Inferior parietal cortex (tissue), 1 donor: ENCODE results near the gene GPX1.
"Not testable (repeated sequence)": the region's sequence is repeated elsewhere in the genome, so short reads cannot be mapped to it uniquely, and the experiment has no call there.

Experiments
- DNase-seq: peaks from one replicate; pipeline ENCODE4 v3.0.0-alpha.2; 2016; ENCODE audit errors: extremely low spot score

The GPX1 gene

GRCh38 chr3:49357443-49358216 is 523 bp downstream of the GPX1 start:
- DNase-seq, result not testable (repeated sequence)

GRCh38 chr3:49357095-49357442 is 1.1 kb downstream of the GPX1 start:
- DNase-seq, result not testable (repeated sequence)

DNA sequence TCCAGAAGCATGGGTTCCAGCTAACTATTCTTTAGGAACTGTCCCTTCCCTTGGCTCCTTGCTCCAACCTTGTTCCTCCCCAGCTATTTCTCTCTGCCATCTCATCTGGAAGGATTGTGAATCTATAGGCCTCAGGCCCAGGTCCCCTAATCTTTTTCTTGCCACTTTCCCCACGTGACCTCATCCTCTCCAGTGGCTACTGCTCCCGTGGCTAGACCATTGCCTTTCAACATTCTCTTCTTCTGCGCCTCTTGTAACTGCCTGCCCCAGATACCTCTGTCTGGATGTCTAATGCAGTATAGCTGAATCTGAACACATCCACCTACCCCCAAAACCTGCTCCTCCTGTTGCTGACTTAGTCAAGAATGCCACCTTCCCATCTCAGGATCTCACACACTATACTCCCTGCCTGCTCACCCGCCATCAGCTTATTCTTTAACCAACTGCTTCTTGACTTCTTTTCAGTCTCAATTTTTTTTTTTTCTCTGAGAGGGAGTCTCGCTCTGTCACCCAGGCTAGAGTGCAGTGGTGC is 5.2 kb downstream of the GPX1 start:
- DNase-seq, result no peak

GRCh38 chr3:49352281-49352680 is 5.9 kb downstream of the GPX1 start:
- DNase-seq, result no peak

DNA sequence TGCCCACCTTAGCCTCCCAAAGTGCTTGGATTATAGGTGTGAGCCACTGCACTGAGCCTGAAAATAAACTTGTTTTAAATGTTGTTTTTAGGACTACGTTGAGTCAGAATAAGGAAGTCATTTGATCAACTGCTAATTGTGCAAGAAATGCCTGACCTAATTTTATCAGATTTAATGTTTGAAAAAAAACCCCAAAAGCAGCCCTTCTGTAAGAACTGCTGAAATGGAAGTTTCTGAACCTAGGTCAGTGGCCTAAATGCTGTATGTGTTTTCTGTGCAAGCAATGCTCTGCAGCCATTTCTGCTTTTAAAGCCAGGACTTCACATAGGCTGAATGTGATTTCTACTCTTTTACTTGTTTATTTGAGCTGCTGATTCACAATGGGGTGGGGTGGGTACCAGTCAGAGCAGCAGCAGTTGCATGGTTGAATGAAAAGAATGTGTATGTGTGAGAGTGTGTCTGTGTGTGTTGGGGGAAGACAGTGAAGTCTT is 6.6 kb downstream of the GPX1 start:
- DNase-seq, result no peak

DNA sequence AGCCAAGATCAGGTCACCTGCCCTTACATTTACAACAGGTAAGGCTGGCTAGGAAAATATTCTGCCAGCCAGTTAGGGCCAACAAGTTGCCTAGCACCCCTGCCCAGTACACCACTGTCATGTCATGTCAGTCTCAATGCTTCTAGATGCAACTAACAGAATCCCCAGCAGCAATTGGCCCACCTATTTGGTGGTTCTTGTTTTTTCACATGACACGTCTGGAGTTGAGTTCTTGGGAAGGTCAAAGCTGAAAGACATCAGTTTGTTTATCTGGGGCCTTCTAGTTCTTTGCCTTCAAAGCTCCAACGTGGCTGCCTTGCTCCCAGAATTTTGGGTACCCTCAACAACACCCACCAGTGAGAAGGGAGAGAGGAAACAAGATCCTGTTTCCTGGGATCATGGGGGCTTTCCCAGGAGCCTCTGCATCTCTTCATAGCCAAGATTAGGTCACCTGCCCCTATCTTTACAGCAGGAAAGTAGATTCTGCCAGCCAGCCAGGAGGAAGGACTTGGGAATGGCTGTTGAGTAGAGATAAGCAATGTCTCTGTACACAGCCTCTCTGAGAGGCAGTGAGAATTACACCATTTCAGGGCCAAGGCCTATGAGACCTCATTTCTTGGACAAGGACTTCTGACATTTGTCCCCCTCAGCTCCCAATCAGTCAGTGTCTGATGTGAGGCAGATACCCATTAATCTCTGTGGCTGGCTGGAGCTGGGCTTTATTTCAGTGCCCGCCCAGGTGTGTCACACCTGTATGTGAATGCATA is 8.6 kb downstream of the GPX1 start:
- no peak for DNase-seq

GRCh38 chr3:49348361-49348760 is 9.8 kb downstream of the GPX1 start:
- not testable (repeated sequence) for DNase-seq

- DNase-seq, result no peak
Measured at GRCh38 chr3:49346797-49347251, 11.3 kb downstream of the GPX1 start.

DNA sequence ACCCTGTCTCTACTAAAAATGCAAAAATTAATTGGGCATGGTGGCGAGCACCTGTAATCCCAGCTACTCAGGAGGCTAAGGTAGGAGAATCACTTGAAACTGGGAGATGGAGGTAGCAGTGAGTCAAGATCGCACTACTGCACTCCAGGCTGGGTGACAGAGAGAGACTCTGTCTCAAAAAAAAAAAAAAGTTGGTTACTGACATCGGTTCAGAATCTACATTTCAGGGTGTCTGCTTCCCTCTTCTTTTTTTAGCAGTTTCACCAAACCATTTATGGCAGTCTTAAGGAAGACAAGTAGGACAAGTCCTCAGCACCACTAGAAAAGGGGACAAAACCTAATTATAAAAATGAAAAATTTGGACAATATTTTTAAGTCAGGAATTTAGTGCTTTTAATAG is 15.0 kb downstream of the GPX1 start:
- no peak for DNase-seq

GRCh38 chr3:49341996-49342395 is 16.2 kb downstream of the GPX1 start:
- no peak for DNase-seq

- DNase-seq, result peak; percentile 76
Measured at GRCh38 chr3:49339941-49340800, 18.0 kb downstream of the GPX1 start, which contains the start of gene USP4. Gene USP4, minus strand, starts transcription at chr3:49340053. Its CDS starts 29 bp downstream, at chr3:49340024.

GRCh38 chr3:49339581-49339940 is 18.6 kb downstream of the GPX1 start:
- no peak for DNase-seq

DNA sequence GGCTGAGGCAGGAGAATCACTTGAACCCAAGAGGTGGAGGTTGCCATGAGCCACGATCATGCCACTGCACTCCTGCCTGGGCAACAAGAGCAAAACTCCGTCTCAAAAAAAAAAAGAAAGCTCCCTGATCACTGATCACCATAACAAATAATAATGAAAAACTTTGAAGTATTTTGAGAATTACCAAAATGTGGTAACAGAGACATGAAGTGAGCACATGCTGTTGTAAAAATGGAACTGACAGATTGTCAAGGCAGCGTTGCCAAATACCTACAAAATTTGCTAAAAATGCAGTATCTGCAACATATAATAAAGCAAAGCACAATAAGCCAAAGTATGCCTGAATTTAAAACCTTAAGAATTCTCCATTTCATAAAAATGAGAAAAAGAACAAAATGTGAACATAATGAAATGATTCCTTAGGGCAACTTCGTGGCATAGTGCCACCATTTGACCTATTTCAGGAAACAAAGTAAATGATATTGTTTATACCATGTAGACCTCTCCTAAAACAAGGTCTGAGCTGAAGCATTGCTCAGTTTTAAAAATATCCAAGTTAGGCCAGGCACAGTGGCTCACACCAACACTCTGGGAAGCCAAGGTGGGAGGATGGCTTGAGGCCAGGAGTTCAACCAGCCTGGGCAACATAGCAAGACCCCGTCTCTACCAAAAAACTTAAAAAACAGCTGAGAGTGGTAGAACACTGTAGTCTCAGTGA is 24.1 kb downstream of the GPX1 start:
- DNase-seq, result no peak

DNA sequence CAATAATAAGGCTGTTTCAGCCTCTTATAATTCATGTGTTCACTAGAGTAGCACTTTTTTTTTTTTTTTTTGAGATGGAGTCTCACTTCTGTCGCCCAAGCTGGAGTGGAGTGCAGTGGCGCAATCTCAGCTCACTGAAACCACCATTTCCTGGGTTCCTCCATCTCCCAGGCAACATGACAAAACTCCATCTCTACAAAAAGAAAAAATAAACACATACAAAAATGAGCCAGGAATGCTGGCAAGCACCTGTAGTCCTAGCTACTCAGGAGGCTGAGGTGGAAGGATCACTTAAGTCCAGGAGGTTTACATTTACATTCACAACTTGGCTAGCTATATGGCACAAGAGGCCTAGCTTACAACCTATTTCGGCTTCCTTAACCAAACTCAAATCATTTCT is 25.1 kb downstream of the GPX1 start:
- no peak for DNase-seq

DNA sequence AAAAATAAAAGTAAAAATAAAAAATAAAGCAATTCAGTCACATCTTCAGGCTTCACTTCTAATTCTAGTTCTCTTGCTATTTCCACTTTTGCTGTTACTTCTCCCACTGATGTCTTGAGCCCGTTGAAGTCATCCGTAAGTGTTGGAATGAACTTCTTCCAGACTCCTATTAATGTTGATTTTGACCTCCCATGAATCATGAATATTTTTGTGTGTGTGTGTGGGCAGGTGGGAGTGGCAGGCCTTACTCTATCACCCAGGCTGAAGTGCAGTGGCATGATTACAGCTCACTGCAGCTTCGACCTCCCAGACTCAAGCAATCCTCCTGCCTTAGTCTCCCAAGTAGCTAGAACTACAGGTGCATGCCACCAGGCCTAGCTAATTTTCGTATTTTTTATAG is 29.0 kb downstream of the GPX1 start:
- DNase-seq, result no peak

DNA sequence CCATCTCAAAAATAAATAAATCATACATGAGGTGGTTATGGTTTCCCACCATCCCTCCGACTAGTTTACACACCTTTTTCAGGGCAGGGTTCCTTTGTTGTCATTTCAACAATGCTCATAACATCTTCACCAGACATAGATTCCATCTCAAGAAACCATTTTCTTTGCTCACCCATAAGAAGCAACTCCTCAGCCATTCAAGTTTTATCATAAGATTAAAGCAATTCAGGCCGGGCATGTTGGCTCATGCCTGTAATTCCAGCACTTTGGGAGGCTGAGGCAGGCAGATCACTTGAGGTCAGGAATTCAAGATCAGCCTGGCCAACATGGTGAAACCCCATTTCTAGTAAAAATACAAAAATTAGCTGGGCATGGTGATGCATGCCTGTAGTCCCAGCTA is 29.8 kb downstream of the GPX1 start:
- not testable (repeated sequence) for DNase-seq

DNA sequence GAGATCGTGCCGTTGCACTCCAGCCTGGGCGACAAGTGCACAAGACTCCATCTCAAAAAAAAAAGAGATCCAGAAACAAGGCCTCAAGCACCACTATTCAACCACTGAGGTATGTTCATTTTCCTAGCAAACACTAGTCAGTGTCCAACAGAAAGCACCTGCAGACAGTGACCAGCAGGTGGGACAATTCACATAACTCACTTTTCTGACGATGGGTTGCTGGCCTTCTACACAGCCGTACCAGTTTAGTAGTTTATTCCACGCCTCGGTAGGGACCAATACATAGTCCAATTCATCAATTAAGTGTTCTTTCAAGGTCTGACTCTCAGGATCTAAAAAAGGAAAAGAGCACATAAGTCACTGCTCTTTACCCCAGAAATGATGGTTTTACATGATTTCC is 30.7 kb downstream of the GPX1 start:
- no peak for DNase-seq

DNA sequence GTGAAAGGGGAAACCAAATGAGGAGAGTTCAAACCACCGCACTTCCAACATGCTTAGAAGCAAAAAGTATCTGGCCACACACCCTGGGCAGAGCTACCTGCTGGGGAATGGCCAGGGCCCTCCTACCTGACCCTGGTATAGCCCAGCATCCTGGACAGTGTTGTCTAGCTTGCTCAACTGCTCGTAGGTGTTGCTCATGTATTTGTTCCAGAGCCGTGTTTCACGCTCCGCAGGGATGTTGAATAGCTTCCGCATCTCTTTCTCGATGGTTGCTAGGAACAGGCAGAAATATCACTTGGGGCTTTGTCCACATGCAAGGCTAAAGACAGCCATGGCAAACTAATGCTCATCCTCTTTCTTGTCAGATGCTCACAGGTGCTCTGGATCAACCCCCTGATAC is 33.4 kb downstream of the GPX1 start:
- no peak for DNase-seq

DNA sequence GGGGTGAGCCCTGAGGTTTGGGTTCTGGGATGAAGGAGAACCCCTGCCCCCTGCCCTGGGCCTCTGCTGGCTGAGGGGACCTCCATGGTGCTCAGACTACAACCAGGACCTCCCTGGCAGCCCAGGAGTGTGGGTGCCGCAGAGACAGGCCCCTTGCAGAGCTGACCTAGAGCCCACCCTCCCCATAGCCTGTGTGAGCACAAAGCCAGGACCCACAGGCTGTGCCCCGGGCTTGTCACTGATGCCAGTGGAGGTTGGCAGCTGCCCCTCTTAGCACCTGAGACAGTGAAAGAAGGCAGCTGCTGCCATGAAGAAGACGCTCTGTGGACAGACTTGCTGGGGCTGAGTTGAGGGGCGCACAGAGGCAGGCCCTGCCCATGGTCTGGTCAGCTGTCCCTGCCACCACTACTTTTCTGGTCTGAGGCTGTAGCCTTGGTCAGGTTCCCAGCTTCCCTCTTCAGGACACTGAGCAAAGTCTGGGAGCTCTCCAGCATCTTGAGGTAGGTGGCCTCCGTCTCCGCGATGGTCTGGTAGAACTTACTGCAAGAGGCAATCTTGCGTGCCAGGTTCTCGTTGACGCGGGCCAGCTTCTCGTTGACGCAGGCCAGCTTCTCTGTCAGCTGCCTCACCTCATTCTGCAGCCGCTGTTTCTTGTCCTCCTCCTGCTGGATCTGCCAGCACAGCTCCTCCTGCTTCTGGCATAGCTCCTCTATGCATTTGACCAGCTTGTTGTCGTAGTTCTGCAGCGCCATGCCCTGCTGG is 41.3 kb downstream of the GPX1 start:
- DNase-seq, result no peak
